H4 (cell line): Measurements from ENCODE around the gene METTL8. TPM values are rescaled to one million over a fixed set of nuclear protein-coding genes. Genes with fewer than 3 reads are reported as not detected.

ENCODE experiments used
- total RNA-seq: library from RNA; depleted of rRNA; stranded (reverse); fragments of >200 nt; shearing (Covaris generic); gene quantifications from 2 replicates; pipeline ENCODE4 v1.2.3, GENCODE V29; 2014; rRNA removed

METTL8 gene
- total RNA-seq, 1 experiment from 2014 or later = 22.0 TPM

Other genes starting within 250 kb of the METTL8 start
- gene DCAF17, start 236 bp upstream of the METTL8 start, total RNA-seq = 11.0 and 11.4 TPM in 2 replicates
- 38.0 and 39.3 TPM in 2 replicates for gene CYBRD1, start 88.5 kb upstream of the METTL8 start, total RNA-seq